Epithelial cell of proximal tubule (primary cell): Measurements from ENCODE around the gene SCN3A. TPM values are rescaled to one million over a fixed set of nuclear protein-coding genes. Genes with fewer than 3 reads are reported as not detected.

Source experiments
- DNase-seq: peaks from one replicate; pipeline ENCODE4 v3.0.0-alpha.2; 2011; ENCODE audit warnings: low read depth
- H3K4me3 ChIP-seq: 2 replicates; pipeline ENCODE4 v1.5.1; 2011; ENCODE audit warnings: low read depth, mild to moderate bottlenecking, low read length
- CTCF ChIP-seq: conservative IDR thresholded peaks from 2 replicates; pipeline ENCODE4 v1.5.1; 2012; ENCODE audit warnings: low read depth, mild to moderate bottlenecking, low read length
- total RNA-seq: library from RNA; depleted of rRNA; stranded (reverse); fragments of >200 nt; gene quantifications from 2 replicates; pipeline ENCODE4 v1.2.3, GENCODE V29; 2015

Gene SCN3A
- total RNA-seq, 1 donor from 2014 or later = 0.52 TPM

GRCh38 chr2:165079432-165079831 is 124.4 kb downstream of the SCN3A start:
- DNase-seq = no peak
- no peak overlapping the region for H3K4me3 ChIP-seq
- no peak for TF ChIP-seq CTCF

GRCh38 chr2:165078913-165079312 is 124.9 kb downstream of the SCN3A start:
- TF ChIP-seq CTCF = no peak
- no peak for DNase-seq
- H3K4me3 ChIP-seq = no peak overlapping the region

- no peak overlapping the region for H3K4me3 ChIP-seq
- no peak for DNase-seq
- no peak for TF ChIP-seq CTCF
These were observed 129.0 kb downstream of the SCN3A start for GRCh38 chr2:165074884-165075283.

- no peak for DNase-seq
- no peak for TF ChIP-seq CTCF
- H3K4me3 ChIP-seq = no peak overlapping the region
These were observed 129.5 kb downstream of the SCN3A start for GRCh38 chr2:165074323-165074722.

GRCh38 chr2:165070076-165070475 is 133.8 kb downstream of the SCN3A start:
- no peak for TF ChIP-seq CTCF
- DNase-seq = no peak
- H3K4me3 ChIP-seq = no peak overlapping the region

- no peak for DNase-seq
- TF ChIP-seq CTCF = no peak
- no peak overlapping the region for H3K4me3 ChIP-seq
These were observed 134.7 kb downstream of the SCN3A start for GRCh38 chr2:165069151-165069550.

GRCh38 chr2:165068487-165068757 is 135.4 kb downstream of the SCN3A start:
- H3K4me3 ChIP-seq = peak overlapping the region; percentile 10
- TF ChIP-seq CTCF = no peak
- no peak for DNase-seq
